NCI-H345 treated with DMSO at 0.1 percent for 48 hours (cell line): ENCODE data around the gene MOB3B.
"Not testable (repeated sequence)": the region's sequence is repeated elsewhere in the genome, so short reads cannot be mapped to it uniquely, and the experiment has no call there.

Experiments
- DNase-seq: peaks from one replicate; lab custom pipeline; 2025; ENCODE audit not compliant: unreplicated experiment; lab: John Stamatoyannopoulos, UW

The MOB3B gene

DNA sequence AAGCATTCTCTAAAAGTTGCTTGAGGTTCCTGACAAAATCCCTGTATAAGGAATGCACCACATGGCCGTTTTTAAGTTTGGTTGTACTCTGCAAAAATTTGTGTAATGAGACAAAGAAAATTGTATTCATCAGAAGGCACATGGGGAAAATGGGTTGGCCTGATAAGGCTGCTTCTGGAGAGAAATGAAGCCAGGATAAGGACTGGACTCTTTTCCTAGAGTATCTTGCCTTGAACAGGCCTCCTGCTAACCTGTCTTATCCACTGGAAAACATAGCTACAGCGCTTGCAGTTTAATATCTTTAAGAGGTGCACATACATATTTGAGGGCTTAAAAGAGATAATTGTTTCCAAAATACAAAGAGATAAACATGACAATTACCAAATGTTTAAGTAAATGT is 46.9 kb downstream of the MOB3B start:
- no peak for DNase-seq

DNA sequence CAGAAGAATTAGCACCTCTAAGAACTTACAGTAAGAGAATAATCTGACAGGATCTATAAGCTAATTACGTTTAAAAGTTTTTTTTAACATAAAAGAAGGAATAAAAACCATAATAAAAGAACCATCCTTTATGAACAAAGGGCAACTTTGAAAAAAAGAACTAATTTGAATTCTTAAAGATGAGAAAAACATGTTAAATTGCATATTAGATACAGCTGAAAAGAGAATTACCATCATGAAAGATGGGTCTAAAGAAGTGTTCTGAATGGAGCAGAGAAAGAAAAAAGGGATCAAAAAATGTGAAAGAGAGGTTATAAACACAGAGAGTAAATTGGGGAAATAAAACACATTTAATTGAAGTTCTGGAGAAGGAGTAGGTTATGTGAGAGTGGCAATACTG is 51.3 kb downstream of the MOB3B start:
- DNase-seq, result no peak

DNA sequence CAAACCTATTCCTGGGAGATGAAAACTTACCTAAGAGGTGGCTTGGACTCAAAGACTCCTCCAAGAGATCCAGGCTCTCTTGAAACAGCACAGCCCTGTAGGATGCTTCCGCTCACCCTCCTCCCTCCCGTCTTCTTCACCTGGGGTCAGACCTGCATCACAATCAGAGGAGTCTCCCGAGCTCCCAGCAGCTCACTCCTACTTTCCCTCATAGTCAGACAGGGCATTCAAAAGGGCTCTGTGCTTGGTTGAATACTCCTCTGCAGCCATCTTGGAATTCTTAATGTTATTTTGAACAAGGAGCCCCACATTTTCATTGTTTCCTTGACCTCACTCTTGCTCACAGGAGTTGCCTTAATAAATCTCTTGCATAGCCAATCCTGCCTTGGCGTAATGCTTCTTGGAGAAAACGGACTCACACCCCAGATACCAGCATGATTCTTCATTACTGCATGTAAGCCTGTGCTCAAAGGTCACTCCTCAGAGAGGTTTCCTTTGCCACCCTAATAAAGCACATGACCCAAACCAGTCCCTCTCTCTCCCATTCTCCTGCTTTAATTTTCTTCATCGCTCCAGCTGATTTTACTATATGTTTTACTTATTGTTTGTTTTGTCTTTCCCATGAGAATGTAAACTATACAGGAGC is 52.6 kb downstream of the MOB3B start:
- no peak for DNase-seq

DNA sequence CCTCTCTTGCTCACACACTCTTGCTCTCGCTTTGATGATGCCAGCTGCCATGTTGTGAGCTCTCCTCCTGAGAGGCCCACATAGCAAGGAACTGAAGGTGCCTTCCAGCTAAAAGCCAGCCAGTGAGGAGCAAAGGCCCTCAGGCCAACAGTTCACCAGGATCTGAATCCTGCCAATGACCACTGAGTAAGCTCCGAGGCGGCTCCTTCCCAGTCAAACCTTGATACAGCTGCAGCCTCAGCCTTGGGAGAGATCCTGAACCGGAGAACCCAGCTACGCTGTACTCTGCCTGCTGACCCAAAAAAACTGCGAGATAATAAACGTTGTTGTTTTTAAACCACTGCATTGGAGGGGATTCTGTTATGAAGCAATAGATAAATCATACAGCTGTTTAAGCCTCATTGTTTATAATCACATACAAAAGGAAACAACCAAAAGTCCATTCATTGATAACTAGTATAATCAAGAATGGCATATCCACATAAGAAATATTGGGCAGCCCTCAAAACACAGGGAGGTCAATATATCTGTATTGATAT is 54.5 kb downstream of the MOB3B start:
- DNase-seq, result no peak

DNA sequence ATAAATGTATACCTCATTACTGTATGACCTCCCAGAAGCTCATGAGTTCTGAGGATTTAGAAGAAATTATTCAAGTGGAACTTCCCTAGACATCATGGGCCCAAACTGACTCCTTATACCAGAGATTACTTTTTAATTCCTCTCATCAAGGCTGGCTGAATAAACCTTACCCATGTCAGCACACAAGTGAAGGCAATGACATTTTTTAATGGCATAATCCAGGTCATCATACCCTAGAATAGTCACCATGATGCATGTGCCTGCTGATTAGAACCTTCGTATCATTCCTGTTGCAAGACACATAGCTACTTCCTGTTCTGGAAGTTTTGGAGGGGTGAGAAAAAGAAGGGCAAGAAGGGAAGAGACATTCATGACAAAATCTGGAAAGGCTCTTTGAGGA is 55.3 kb downstream of the MOB3B start:
- no peak for DNase-seq

DNA sequence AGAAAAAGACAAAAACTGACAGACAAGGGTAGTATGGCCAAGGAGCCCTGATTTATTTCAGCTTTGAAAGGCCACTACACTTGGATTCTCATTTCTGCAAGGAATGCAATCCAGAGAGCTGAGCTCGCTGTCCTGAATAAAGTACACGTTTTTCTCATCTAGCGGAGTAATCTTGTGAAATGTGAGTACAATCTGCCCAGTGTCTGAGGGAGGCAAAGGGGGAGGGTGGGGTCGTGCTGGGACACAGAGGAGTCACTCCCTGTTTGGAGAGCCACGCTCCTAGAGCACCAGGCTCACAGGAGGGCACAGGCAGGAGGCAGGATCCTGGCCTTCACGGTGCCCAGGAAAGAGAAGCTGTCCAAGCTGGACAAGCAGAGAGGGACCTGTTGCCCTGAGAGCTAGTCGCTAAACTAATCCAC is 56.5 kb downstream of the MOB3B start:
- DNase-seq, result no peak

DNA sequence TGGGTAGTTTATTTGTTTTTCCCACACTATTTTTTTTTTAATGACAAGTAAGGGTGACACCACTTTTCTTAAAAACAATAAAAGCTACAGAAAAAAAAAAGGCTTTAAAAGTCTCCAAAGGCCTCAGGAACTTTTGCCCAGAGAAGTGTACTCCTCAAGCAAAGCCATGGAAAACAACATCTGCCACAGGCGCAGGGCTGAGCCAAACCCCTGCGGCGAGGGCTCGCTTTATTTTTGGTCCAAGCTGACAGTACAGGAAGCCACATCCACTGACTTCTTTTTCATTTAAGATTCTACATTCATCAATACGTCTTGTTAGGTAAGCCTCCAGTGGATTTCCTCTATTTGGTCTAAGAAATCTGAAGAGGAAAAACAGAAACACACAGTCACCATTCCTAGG is 57.4 kb downstream of the MOB3B start:
- DNase-seq, result no peak

DNA sequence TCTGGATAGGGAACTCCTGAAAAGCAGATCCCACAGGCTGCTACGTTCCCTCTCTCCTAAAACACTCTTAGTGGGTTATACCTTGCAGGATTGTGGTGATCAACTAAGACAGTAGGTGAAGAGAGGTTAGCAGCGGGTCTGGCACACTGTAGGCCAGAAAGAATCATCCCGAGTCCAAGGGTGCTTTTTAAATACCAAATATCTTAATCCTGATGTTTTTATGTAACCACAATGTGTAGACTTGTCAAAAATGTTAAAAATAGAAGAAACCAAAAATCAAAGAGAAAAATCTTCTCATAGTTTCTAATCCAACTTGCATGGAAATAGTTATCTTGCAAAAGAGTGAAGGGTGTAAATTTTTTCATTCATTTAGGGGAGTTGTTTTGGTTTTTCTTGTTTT is 57.8 kb downstream of the MOB3B start:
- no peak for DNase-seq

DNA sequence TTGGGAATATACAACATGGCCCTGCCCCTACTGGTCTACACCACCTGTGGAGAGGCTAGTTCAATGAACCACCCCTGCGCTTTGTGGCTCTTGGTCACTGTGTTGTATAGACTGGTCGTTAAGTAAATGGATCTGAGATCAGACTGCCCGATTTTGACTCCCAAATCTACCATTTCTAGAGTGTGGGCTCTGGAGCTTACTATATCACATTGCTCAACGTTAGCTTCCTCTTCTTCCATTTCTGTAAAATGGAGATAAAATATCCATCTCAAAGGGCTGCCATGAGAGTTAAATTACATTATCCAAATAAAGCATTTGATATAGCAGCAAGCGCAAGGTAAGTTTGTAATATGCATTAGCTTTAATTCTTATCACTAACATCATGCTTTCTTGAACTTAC is 58.2 kb downstream of the MOB3B start:
- DNase-seq, result no peak

DNA sequence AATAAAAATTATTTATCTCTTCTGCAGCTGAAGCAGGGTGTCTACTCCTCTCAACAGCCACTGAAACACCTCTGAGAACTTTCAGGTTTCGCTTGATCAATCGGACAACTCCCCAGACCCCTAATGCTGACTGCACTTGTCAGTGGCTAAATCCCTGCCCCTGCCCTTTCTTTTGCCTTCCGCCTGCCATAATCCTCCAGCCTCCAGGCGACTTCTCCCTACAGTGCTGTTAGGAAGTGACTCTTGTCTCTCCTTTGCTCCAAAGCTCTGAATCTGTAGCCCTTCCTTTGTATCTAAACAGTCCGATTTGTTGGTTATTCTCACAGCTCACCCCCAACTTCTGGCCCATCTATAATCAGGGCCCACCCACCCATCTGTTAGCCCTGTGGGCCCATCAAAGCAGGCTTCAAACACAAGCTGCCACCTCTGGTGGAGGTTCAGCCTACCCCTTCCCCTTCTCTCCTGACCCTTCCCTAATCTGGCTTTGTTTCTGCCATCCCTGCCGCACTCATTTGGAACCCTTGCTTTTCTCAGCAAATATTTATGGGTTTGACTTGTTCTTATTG is 59.2 kb downstream of the MOB3B start:
- no peak for DNase-seq

DNA sequence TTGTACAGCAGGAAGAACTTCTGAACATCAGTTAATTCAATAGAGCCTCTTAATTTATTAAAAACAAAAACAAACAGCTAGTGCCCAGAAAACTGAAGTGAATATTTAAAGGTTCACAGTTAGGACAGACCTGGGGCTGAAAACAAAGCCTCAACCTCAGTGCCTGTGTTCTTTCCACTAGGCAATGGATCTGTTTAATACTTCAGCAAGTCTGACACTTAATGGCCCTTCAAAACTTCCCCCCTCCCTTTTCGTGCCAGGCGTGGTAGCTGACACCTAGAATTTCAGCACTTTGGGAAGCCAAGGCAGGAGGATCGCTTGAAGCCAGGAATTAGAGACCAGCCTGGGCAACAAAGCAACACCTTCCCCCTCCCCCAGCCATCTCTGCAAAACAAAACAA is 60.1 kb downstream of the MOB3B start:
- no peak for DNase-seq

DNA sequence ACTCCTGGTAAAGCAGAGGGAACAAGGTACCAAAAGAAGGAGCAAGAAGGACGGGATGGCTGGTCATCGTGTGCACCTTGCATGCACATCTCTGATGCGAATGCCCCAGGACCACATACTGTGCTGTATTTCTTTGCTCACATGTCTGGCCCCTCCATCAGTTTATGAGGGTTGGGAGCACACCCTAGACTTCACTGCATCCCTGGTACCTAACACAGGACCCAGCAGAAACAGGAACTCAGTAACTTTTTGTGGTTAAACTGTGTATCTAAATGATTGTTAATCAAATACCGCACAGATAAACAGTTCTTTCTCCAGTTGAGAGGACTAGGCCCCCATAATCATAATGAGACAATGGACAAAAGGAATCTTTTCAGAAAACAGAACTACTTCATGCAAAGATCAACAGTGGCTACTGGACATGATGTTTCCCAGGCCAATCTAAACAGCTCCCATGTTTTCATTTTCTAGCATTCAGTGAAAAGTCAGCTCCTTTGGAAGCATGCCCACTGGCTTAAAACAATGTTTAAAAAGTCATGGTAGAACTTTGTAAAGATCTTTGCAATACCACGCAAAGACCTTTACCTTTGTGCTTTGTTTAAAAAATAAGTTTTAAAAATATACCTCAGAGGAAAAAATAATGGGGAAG is 61.0 kb downstream of the MOB3B start:
- DNase-seq, result no peak

DNA sequence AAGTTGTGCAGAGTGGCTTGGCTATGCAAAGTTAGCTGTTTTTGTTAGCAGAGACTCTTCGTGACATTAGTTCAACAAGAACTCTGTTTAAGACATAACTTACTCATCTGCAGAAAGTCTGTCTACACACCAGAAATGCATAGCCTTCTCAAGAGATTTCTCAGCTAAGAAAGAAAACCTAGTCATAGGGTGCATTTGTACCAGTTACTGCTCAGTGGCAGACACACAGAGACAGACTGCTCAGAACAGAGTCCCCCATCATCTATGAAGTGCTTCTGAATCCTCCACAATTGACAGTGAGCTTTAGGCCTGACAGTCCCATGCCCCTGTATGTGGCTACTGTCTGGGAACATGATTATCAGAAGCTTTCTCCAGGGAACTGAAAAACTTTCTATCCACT is 61.6 kb downstream of the MOB3B start:
- DNase-seq, result no peak

DNA sequence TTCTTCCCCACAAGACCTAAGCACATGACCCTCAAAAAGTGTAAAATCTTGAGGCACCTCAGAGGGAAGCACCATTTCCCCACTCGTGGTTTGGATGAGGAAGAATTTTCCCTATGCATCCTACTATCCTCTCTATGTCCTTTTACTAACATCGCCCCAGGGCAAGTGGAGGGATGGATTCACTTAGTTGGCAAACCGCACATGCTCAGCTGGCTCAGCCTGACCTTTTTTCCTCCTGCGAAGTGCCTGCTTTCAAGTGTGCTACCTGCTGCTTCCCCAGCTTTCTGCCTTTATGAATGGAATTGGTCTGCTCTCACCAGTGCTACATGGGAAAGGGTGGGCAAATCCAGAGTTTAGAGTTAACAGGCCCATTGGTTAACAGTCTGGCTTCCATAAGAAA is 62.1 kb downstream of the MOB3B start:
- DNase-seq, result peak; percentile 84

DNA sequence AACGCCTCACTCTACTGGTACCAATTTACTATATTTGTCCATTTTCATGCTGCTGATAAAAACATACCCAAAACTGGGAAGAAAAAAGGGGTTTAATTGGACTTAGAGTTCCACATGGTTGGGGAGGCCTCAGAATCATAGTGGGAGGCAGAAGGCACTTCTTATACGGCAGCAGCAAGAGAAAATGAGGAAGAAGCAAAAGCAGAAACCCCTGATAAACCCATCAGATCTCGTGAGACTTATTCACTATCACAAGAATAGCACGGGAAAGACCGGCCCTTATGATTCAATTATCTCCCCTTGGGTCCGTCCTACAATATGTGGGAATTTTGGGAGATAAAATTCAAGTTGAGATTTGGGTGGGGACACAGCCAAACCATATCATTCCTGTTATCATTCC is 63.1 kb downstream of the MOB3B start:
- not testable (repeated sequence) for DNase-seq

DNA sequence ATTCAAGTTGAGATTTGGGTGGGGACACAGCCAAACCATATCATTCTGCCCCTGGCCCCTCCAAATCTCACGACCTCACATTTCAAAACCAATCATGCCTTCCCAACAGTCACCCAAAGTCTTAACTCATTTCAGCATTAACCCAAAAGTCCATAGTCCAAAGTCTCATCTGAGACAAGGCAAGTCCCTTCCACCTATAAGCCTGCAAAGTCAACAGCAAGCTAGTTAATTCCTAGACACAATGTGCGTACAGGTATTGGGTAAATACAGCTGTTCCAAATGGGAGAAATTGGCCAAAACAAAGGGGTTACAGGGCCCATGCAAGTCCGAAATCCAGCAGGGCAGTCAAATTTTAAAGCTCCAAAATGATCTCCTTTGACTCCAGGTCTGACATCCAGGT is 64.7 kb downstream of the MOB3B start:
- not testable (repeated sequence) for DNase-seq

DNA sequence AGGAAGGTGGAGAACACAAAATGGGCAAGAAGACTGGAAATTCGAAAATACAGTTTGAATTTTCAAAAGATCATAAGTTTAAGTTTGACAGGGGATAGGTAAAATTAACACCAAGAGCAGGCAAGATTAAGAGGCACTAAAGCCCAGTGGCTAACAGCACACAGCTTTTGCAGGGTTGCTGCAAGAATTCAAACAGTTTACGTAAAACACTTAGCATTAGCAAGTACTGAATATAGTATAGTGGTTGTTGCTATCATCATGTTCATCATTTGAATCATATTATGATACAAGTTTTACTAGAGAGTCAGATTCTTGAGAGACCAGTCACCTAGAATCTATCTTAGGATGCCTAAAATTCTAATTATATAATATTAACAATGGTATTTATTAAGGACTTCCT is 66.8 kb downstream of the MOB3B start:
- no peak for DNase-seq

DNA sequence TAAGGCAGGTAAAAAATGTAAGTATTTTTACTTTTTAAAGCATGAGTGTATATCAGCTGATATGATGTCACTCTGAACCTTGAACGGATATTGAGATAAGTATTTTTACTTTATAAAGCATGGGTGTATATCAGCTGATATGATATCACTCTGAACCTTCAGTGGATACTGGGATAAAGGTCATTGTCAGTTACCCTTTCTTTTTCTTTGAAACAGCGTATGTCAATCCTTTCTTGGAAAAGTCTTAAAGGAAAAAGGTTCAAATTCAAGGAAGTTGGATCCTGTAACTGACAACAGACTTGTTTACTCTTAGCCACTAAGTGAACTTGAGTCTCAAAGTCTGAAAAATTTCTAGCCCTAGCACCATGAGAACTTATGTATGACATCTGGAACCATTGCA is 67.2 kb downstream of the MOB3B start:
- no peak for DNase-seq

DNA sequence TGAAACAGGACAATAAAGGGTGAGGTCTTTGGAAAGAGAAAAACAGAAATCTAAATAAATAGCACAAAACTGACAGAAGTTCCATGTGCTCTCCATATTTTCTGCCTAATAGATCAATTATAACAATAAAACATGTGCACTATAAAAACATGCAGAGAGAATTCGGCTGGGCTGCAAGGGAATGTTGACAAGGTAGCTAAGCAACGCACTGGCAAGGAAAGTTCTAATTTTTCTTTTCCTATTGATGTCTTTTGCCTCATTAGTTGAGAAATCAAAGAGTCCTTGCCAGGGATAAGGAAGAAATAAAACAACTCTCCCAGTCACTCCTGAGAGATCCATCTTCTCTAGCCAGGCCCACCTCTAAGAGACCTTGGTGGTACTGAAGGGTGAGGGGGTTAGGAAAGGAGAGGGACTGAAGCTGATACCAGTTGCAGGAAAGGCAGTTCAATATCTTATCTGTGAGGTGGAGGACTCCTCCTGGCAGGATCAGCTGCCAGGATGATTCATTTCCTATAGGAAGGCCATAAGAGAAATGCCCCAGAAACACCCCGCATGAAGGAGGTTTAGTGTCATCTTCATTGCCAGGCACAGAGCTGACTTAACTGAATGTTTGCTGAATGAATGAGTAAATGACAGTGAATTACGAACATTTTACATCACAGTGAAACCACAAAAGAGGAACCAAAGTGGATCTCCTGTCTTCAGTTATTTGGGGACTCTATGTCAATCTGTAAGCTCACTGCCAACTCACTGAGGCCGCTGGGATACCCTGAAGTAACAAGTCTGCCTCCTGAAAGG is 69.2 kb downstream of the MOB3B start:
- no peak for DNase-seq

DNA sequence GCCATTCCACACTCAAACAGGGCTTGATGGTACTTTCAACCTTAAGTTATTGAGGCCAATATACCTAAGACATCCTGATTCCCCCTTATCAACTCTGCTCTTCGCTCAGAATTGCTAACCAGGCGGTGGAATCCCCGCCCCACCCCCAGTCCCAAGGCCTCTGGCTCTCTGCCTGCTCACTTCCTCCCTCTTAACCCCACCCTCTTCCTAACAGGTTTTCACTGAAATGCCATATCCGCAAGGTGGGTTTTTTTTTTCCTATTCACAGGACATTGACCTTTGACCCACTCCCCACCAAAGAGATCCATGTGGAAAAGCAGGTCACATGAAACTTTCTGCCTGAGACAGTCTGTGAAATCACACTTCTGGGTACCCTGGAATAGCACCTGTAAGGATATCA is 72.2 kb downstream of the MOB3B start:
- DNase-seq, result no peak

DNA sequence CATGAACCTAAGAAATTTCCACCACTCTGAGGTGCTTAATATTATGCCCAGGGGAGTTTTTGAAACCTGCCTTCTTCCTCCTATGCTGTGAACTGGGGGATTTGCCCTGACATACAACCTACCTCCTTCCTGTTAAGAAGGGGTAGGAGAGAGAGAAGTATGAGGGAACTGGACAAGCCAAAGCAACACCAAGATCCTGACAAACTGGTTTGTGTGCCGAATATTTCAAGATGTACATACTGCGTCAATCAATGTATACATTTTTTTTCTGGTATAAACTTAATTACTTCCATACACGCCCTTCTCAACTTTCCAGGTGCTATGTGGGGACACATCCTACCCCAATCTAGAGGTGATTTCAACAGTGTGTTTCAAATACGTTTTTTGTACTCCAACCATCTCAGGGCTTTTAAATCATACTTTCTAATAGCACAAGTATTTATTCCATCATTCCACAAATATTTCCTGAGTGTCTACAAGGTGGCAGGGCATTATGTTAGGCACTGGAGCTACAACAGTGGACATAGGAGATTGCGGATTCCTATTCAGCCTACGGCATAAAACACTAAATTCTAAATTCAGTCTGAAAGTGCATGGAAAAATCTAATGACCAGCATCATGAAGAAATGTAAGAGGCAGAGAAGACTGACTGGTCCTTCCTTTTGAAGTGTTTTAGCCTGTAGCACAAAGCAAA is 75.6 kb downstream of the MOB3B start:
- no peak for DNase-seq
